GM12878 (cell line): ENCODE results near the gene CADM2.

ENCODE experiments used
- CTCF ChIP-seq, 3 experiments: IDR thresholded peaks in 2 of 3; conservative IDR thresholded peaks in 1 of 3; 2 replicates each; pipeline ENCODE4 v1.5.1; 2011; ENCODE audit warnings: low read depth in 3 of 3, low read length in 3 of 3, mild to moderate bottlenecking in 3 of 3, control low read depth in 2 of 3, moderate library complexity in 2 of 3, inconsistent platforms in 1 of 3, mixed read lengths in 1 of 3; ENCODE audit not compliant: control insufficient read depth in 2 of 3, insufficient read depth in 1 of 3; ENCODE audit errors: extremely low read depth in 1 of 3
- POLR2A ChIP-seq: IDR thresholded peaks from 2 replicates; pipeline ENCODE4 v1.6.1; 2011; ENCODE audit warnings: low read depth, mild to moderate bottlenecking, low read length
- TCF7 ChIP-seq: IDR thresholded peaks from 2 replicates; pipeline ENCODE4 v1.6.1; 2014; ENCODE audit warnings: antibody characterized with exemption, borderline replicate concordance

DNA sequence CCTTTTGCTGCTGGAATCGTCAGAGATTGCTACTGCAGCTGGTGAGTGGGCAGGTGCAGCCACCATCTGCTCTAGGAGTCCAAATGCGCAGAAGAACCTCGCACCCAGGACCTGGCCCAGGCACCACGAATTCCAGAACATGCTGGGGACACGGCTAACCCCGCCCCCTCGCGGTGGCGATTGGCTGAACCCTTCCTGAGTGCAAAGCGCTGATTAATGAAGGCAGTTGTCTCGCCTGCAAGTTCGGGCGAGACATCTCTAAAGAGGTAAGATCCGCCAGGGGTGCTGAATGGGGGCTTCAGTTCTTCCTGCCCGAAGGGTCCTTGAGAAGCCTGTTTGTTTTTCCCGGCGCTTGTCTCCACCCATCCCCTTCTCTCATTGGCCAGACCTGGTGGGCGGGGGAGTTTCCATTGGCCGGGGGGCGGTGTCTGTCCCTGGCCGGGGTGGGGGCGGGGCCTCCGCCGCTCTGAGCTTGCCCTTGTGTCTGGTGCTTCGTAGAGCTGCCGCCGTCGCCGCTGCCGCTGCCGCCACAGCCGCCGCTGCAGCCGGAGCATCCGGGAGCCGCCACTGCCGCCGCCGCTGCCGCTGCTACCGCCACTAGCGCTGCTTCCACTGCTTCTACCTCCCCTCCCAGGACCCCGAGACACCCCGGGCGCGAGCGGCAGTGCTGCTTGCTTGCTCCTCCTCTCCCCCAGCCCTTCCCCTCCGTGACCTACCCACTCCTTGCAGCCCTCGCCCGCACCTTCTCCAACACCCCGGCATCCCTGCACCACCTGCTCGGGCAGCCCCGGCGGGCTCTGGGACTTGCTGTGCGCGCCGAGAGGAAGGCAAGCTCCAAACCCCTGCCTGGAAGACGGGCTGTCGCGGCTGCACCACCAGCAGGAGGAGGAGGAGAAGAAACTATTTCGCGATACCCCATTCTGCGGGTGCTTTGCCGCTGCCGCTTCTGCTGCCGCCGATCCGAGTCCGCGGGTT, at the start of gene CADM2:
- TF ChIP-seq TCF7 (no peak), POLR2A (no peak), CTCF (IDR thresholded peaks at IDR 0.05 in 2 of 3, conservative IDR thresholded peaks at IDR 0.05 in 1 of 3; ENCODE audit: control insufficient read depth in 2 of 3, extremely low read depth in 1 of 3, insufficient read depth in 1 of 3, low read depth in 3 of 3, low read length in 3 of 3) (0 out of 6 replicates have a peak, but pooled peaks of 1 of the 3 experiments have one; percentile 5)
